HCT116 (cell line): ENCODE measurements around the gene GATAD2A. TPM values are rescaled to one million over a fixed set of nuclear protein-coding genes. Genes with fewer than 3 reads are reported as not detected.

Experiments used
- ATAC-seq: fragments of 200-7000 bp; cut with Tn5 transposase; 2 replicates; pipeline ENCODE4 v1.9.1; 2020; ENCODE audit warnings: mild to moderate bottlenecking, moderate library complexity
- BruUV-seq: library from RNA; stranded (reverse); fragments of 400-500 nt; replicated peaks from 2 replicates; lab custom pipeline; 2021; lab: Mats Ljungman, UMichigan
- CTCF ChIA-PET: fragments of 300-600 bp; sonication (Branson Sonifier 250); formaldehyde crosslinking; loops from one replicate; lab custom pipeline; 2021; ENCODE audit warnings: antibody characterized with exemption; lab: Charles Lee
- POLR2A ChIA-PET: fragments of 300-600, 350-600 bp; sonication (Branson Sonifier 250); formaldehyde crosslinking; loops from one replicate; lab custom pipeline; 2021; ENCODE audit warnings: antibody characterized with exemption; lab: Charles Lee
- RAD21 ChIA-PET, 2 experiments: fragments of 300-600 bp; sonication (Branson Sonifier 250); formaldehyde crosslinking; loops; one replicate each; lab custom pipeline; 2023; ENCODE audit warnings: low total read pairs in 2 of 2; ENCODE audit not compliant: uncharacterized antibody in 2 of 2, unreplicated experiment in 2 of 2, low non-redundant PET in 1 of 2; lab: Charles Lee
- DNase-seq: peaks from one replicate; pipeline ENCODE4 v3.0.0-alpha.2; 2010; ENCODE audit warnings: low read depth, low spot score
- H2AFZ ChIP-seq: fragments of 200-600 bp; shearing (Covaris generic), sonication (generic); 2 replicates; pipeline ENCODE4 v1.6.1; 2017; ENCODE audit warnings: low read depth, mixed run types, mixed read lengths, antibody characterized with exemption, low read length; ENCODE audit not compliant: poor library complexity, severe bottlenecking
- H3K27ac ChIP-seq: 2 replicates; pipeline ENCODE4 v1.5.1; 2012; ENCODE audit warnings: low read depth, low read length
- H3K27me3 ChIP-seq: fragments of 200-600 bp; sonication (generic); 2 replicates; pipeline ENCODE4 v1.6.1; 2016; ENCODE audit warnings: mixed run types, low read length, mixed read lengths; ENCODE audit not compliant: insufficient read depth
- H3K36me3 ChIP-seq, 2 experiments: fragments of 200-500 bp in 1 of 2; fragments of 200-600 bp in 1 of 2; sonication (Bioruptor generic) in 1 of 2; sonication (generic) in 1 of 2; 2 replicates each; pipeline versions ENCODE4 v1.5.1 to v1.6.1; 2014 to 2016; ENCODE audit warnings: low read length in 2 of 2, inconsistent platforms in 1 of 2, mixed read lengths in 1 of 2, mixed run types in 1 of 2; ENCODE audit not compliant: insufficient read depth in 2 of 2, control insufficient read depth in 1 of 2
- H3K4me1 ChIP-seq, 2 experiments: fragments of 200-600 bp in 1 of 2; sonication (generic) in 1 of 2; 2 replicates each; pipeline versions ENCODE4 v1.5.1 to v1.6.1; 2012 to 2017; ENCODE audit warnings: low read length in 2 of 2, inconsistent platforms in 1 of 2, mild to moderate bottlenecking in 1 of 2, mixed read lengths in 1 of 2, mixed run types in 1 of 2, moderate library complexity in 1 of 2; ENCODE audit not compliant: insufficient read depth in 2 of 2, control insufficient read depth in 1 of 2
- H3K4me2 ChIP-seq: fragments of 200-600 bp; sonication (generic); 2 replicates; pipeline ENCODE4 v1.6.1; 2017; ENCODE audit warnings: mixed run types, low read length, mixed read lengths
- H3K4me3 ChIP-seq, 2 experiments: fragments of 200-600 bp in 1 of 2; sonication (generic) in 1 of 2; replicated peaks in 1 of 2; 2 replicates each; pipeline ENCODE4 v1.5.1; 2011 to 2016; ENCODE audit warnings: low read length in 2 of 2, control low read depth in 1 of 2, low read depth in 1 of 2, mild to moderate bottlenecking in 1 of 2, mixed read lengths in 1 of 2, mixed run types in 1 of 2
- H3K79me2 ChIP-seq: fragments of 200-600 bp; sonication (generic); 2 replicates; pipeline ENCODE4 v1.6.1; 2017; ENCODE audit warnings: mild to moderate bottlenecking, mixed run types, low read length, moderate library complexity, mixed read lengths; ENCODE audit not compliant: insufficient read depth
- H3K9ac ChIP-seq: fragments of 200-600 bp; sonication (generic); 2 replicates; pipeline ENCODE4 v1.6.1; 2016; ENCODE audit warnings: low read length, mixed read lengths
- H3K9me2 ChIP-seq: fragments of 200-600 bp; sonication (generic), shearing (Covaris generic); 2 replicates; pipeline ENCODE4 v1.6.1; 2017; ENCODE audit warnings: mixed run types, mild to moderate bottlenecking, moderate library complexity; ENCODE audit not compliant: insufficient read depth
- H3K9me3 ChIP-seq, 2 experiments: fragments of 200-500 bp in 1 of 2; fragments of 200-600 bp in 1 of 2; sonication (Bioruptor generic) in 1 of 2; sonication (generic) in 1 of 2; 2 replicates each; pipeline ENCODE4 v1.6.1; 2014 to 2017; ENCODE audit warnings: low read length in 2 of 2, mixed read lengths in 2 of 2, inconsistent platforms in 1 of 2, low read depth in 1 of 2, mild to moderate bottlenecking in 1 of 2, mixed run types in 1 of 2, moderate library complexity in 1 of 2; ENCODE audit not compliant: control insufficient read depth in 1 of 2, insufficient read depth in 1 of 2
- H4K20me1 ChIP-seq: fragments of 200-600 bp; sonication (generic), shearing (Covaris generic); 2 replicates; pipeline ENCODE4 v1.6.1; 2017; ENCODE audit warnings: mixed run types, mild to moderate bottlenecking, moderate library complexity; ENCODE audit not compliant: insufficient read depth
- CEBPB ChIP-seq: IDR thresholded peaks from 2 replicates; pipeline ENCODE4 v1.6.1; 2012; ENCODE audit warnings: low read depth
- EGR1 ChIP-seq: IDR thresholded peaks from 2 replicates; pipeline ENCODE4 v1.6.1; 2012; ENCODE audit warnings: low read depth
- JUND ChIP-seq: IDR thresholded peaks from 2 replicates; pipeline ENCODE4 v1.6.1; 2012
- SP1 ChIP-seq: IDR thresholded peaks from 2 replicates; pipeline ENCODE4 v1.6.1; 2012; ENCODE audit warnings: low read depth
- intact Hi-C: fragments of 100-400 bp; cut with micrococcal nuclease; formaldehyde crosslinking; loops from 2 replicates; pipeline ENCODE4 v1.10.0; 2022
- total RNA-seq: library from RNA; stranded (reverse); gene quantifications from one replicate; pipeline ENCODE4 v1.2.1, GENCODE V29; 2021; ENCODE audit not compliant: unreplicated experiment
- TF ChIP-seq, protein P1 (sequence below): IDR thresholded peaks from 2 replicates; pipeline ENCODE4 v1.6.1; 2011; ENCODE audit warnings: mild to moderate bottlenecking, low read length, moderate library complexity; ENCODE audit not compliant: insufficient replicate concordance; ENCODE audit errors: extremely low read depth
- TF ChIP-seq, protein P2 (sequence below), 3 experiments: fragments of 200-600 bp in 1 of 3; sonication (generic) in 1 of 3; IDR thresholded peaks in 2 of 3; conservative IDR thresholded peaks in 1 of 3; 2 replicates each; pipeline ENCODE4 v1.5.1; 2012 to 2017; ENCODE audit warnings: low read depth in 2 of 3, low read length in 2 of 3, antibody characterized with exemption in 1 of 3, borderline replicate concordance in 1 of 3, control low read depth in 1 of 3, mild to moderate bottlenecking in 1 of 3, mixed read lengths in 1 of 3, mixed run types in 1 of 3, moderate library complexity in 1 of 3; ENCODE audit not compliant: insufficient read depth in 1 of 3

The GATAD2A gene
- total RNA-seq, 1 experiment from 2014 or later: 130 TPM

DNA sequence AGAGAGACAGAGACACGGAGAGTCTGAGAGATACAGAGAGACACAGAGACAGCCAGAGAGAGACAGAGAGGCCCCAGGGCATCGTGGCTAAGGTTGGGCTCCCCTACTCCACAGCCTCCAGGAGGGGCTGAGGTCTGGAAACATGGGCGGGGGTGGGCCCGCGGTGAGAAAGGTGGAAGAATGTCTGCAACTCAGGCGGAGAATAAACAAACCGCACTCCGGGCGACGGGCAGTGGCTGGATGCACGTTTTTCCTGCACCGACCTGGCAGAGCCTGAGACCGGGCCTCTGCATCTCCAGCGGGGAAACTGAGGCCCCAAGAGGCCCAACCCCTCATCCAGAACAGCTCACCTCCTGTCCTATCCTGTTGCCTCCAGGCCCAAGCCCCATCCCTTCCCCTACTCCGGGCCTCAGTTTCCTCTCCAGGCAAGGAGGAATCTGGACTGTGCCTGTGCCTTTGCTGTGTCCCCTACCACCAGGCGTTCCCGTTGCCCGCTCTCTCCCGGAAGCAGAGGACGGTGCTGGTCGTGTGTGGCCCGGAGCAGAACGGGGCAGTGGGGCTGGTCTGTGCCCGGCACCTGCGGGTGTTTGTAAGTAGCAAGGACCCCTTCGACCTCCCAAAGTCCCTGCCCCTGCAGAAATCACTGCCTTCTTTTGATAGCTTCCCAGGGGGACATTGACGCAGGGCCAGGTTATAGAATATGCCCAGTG is 129.2 kb downstream of the GATAD2A start:
- DNase-seq (no peak), ATAC-seq (no peak)
- H3K79me2 ChIP-seq: no peaks in the 10 kb centered on the region
- H3K9ac ChIP-seq: no peak overlapping the region
- CTCF ChIA-PET: no interaction called here
- BruUV-seq: no TSS peak
- H3K27ac ChIP-seq: no peak overlapping the region
- intact Hi-C loops: no loop called here
- no peak overlapping the region for H3K4me2 ChIP-seq
- H3K36me3 ChIP-seq: no peaks in the 10 kb centered on the region
- RAD21 ChIA-PET: no interaction called here
- no peaks in the 10 kb centered on the region for H3K9me2 ChIP-seq
- POLR2A ChIA-PET: interaction anchor here (0.5 kb wide), 1 partner anchor 1682 kb away, joined by 3 read pairs; no protein-coding TSS in a partner anchor
- TF ChIP-seq JUND (no peak), CEBPB (no peak), SP1 (no peak), EGR1 (no peak)
- TF ChIP-seq, protein P1, sequence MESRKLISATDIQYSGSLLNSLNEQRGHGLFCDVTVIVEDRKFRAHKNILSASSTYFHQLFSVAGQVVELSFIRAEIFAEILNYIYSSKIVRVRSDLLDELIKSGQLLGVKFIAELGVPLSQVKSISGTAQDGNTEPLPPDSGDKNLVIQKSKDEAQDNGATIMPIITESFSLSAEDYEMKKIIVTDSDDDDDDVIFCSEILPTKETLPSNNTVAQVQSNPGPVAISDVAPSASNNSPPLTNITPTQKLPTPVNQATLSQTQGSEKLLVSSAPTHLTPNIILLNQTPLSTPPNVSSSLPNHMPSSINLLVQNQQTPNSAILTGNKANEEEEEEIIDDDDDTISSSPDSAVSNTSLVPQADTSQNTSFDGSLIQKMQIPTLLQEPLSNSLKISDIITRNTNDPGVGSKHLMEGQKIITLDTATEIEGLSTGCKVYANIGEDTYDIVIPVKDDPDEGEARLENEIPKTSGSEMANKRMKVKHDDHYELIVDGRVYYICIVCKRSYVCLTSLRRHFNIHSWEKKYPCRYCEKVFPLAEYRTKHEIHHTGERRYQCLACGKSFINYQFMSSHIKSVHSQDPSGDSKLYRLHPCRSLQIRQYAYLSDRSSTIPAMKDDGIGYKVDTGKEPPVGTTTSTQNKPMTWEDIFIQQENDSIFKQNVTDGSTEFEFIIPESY: no peak
- TF ChIP-seq, protein P2, sequence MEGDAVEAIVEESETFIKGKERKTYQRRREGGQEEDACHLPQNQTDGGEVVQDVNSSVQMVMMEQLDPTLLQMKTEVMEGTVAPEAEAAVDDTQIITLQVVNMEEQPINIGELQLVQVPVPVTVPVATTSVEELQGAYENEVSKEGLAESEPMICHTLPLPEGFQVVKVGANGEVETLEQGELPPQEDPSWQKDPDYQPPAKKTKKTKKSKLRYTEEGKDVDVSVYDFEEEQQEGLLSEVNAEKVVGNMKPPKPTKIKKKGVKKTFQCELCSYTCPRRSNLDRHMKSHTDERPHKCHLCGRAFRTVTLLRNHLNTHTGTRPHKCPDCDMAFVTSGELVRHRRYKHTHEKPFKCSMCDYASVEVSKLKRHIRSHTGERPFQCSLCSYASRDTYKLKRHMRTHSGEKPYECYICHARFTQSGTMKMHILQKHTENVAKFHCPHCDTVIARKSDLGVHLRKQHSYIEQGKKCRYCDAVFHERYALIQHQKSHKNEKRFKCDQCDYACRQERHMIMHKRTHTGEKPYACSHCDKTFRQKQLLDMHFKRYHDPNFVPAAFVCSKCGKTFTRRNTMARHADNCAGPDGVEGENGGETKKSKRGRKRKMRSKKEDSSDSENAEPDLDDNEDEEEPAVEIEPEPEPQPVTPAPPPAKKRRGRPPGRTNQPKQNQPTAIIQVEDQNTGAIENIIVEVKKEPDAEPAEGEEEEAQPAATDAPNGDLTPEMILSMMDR (IDR thresholded peaks at IDR 0.05 in 2 of 3, conservative IDR thresholded peaks at IDR 0.05 in 1 of 3; ENCODE audit: borderline replicate concordance in 1 of 3, insufficient read depth in 1 of 3, low read depth in 2 of 3, low read length in 2 of 3): no peak
- H4K20me1 ChIP-seq: no peaks in the 10 kb centered on the region
- H2AFZ ChIP-seq: no peak overlapping the region
- no peak overlapping the region for H3K4me3 ChIP-seq
- H3K27me3 ChIP-seq: no peaks in the 10 kb centered on the region
- H3K9me3 ChIP-seq: no peaks in the 10 kb centered on the region
- H3K4me1 ChIP-seq: peaks cover 3 to 13% of the 10 kb centered on the region in 2 experiments; a peak in 2 of 4 replicates
